SK-N-SH treated with all-trans-retinoic acid at 6 μM for 48 hours (cell line): ENCODE results near the gene HIF1A.

Experiments
- ARNTL ChIP-seq: fragments of 450-650 bp; formaldehyde crosslinking; IDR thresholded peaks from 2 replicates; pipeline ENCODE4 v1.5.0; 2020; ENCODE audit warnings: low read depth, mild to moderate bottlenecking, moderate library complexity, borderline replicate concordance
- BACH2 ChIP-seq: fragments of 250-450 bp; sonication (Bioruptor Pico); IDR thresholded peaks from 2 replicates; pipeline ENCODE4 v1.9.0; 2021; ENCODE audit warnings: mild to moderate bottlenecking, borderline replicate concordance
- ISL1 ChIP-seq: fragments of 250-450 bp; sonication (Bioruptor Pico); IDR thresholded peaks from 2 replicates; pipeline ENCODE4 v2.1.2; 2022; ENCODE audit warnings: mild to moderate bottlenecking, moderate library complexity
- OSR1 ChIP-seq: fragments of 250-450 bp; sonication (Bioruptor Pico); IDR thresholded peaks from 2 replicates; pipeline ENCODE4 v1.8.0; 2022; ENCODE audit warnings: moderate library complexity, mild to moderate bottlenecking, inconsistent platforms
- TOX ChIP-seq: fragments of 250-450 bp; sonication (Bioruptor Pico); IDR thresholded peaks from 2 replicates; pipeline ENCODE4 v1.8.0; 2021; ENCODE audit warnings: mild to moderate bottlenecking, moderate library complexity, borderline replicate concordance
- ZFP30 ChIP-seq: fragments of 450-650 bp; formaldehyde crosslinking; IDR thresholded peaks from 2 replicates; pipeline ENCODE4 v1.5.0; 2022; ENCODE audit warnings: mild to moderate bottlenecking, moderate library complexity
- ZNF565 ChIP-seq: fragments of 450-650 bp; formaldehyde crosslinking; conservative IDR thresholded peaks from 2 replicates; pipeline ENCODE4 v1.5.0; 2020; ENCODE audit warnings: low read depth, mild to moderate bottlenecking, moderate library complexity
- TF ChIP-seq, protein P1 (sequence below): fragments of 250-450 bp; sonication (Bioruptor Pico); IDR thresholded peaks from 2 replicates; pipeline ENCODE4 v1.8.0; 2021; ENCODE audit warnings: low read depth, mild to moderate bottlenecking, moderate library complexity, borderline replicate concordance
- TF ChIP-seq, protein P2 (sequence below): fragments of 250-450 bp; sonication (Bioruptor Pico); IDR thresholded peaks from 2 replicates; pipeline ENCODE4 v1.5.1; 2020; ENCODE audit warnings: low read depth, mild to moderate bottlenecking, moderate library complexity

DNA sequence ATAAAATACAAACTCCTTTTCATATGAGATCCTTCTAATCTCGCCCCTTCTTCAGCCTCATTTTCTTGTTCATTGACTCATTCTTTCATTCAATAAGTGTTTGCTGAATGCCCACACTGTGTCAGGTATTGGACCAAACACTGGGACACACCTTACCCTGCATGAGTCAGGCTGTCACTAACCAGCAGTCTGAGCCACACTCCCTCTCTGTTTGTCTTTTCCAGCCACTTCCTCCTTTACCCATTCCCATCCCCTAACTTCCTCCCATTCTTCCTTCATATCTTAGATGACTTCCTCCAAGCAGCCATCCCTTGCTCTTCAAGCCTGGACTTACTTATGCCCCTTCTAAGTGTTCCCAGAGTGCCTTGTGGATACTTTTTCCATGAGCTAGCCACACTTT is 27.0 kb upstream of the HIF1A start:
- TF ChIP-seq ZFP30 (CRISPR knock-in tag) (no peak), ISL1 (CRISPR knock-in tag) (no peak), TOX (CRISPR knock-in tag) (no peak), ZNF565 (CRISPR knock-in tag) (no peak), BACH2 (CRISPR knock-in tag) (no peak), ARNTL (CRISPR knock-in tag) (no peak), OSR1 (no peak)
- TF ChIP-seq, protein P1, sequence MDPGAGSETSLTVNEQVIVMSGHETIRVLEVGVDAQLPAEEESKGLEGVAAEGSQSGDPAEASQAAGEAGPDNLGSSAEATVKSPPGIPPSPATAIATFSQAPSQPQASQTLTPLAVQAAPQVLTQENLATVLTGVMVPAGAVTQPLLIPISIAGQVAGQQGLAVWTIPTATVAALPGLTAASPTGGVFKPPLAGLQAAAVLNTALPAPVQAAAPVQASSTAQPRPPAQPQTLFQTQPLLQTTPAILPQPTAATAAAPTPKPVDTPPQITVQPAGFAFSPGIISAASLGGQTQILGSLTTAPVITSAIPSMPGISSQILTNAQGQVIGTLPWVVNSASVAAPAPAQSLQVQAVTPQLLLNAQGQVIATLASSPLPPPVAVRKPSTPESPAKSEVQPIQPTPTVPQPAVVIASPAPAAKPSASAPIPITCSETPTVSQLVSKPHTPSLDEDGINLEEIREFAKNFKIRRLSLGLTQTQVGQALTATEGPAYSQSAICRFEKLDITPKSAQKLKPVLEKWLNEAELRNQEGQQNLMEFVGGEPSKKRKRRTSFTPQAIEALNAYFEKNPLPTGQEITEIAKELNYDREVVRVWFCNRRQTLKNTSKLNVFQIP (CRISPR knock-in tag) = no peak
- TF ChIP-seq, protein P2, sequence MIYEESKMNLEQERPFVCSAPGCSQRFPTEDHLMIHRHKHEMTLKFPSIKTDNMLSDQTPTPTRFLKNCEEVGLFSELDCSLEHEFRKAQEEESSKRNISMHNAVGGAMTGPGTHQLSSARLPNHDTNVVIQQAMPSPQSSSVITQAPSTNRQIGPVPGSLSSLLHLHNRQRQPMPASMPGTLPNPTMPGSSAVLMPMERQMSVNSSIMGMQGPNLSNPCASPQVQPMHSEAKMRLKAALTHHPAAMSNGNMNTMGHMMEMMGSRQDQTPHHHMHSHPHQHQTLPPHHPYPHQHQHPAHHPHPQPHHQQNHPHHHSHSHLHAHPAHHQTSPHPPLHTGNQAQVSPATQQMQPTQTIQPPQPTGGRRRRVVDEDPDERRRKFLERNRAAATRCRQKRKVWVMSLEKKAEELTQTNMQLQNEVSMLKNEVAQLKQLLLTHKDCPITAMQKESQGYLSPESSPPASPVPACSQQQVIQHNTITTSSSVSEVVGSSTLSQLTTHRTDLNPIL (CRISPR knock-in tag) = no peak
